ENCODE measurements around the gene ZNF221. TPM values are rescaled to one million over a fixed set of nuclear protein-coding genes. Genes with fewer than 3 reads are reported as not detected.

ZNF221 gene
- total RNA-seq (2011; cell fraction: chromatin; rRNA removed; ENCODE audit: low replicate concordance) = 1.5 and 3.6 TPM in 2 replicates
- total RNA-seq (2011; cell fraction: nucleolus; rRNA removed) = 1.2 and 1.3 TPM in 2 replicates
- total RNA-seq (2011; cell fraction: nucleoplasm; rRNA removed) = 1.5 and 2.2 TPM in 2 replicates
- 0.32 and 1.2 TPM in 2 replicates for total RNA-seq (2014; rRNA removed)
- total RNA-seq (2014; rRNA removed; fragmentation: Illumina TruSeq; extraction: Trizol) = 1.2 and 1.4 TPM in 2 replicates
- total RNA-seq (2015; rRNA removed; fragmentation: Illumina TruSeq; extraction: Trizol) = 0.80 and 0.98 TPM in 2 replicates
- 0.78 and 1.1 TPM in 2 replicates for total RNA-seq (2021)
- 0.09 and 0.35 TPM in 2 replicates for polyA plus RNA-seq (2011; rRNA removed)
- 0.21 TPM in 1 of 2 replicates, not detected in the other for polyA plus RNA-seq (2011; cell fraction: cytosol; rRNA removed)
- polyA plus RNA-seq (2011; cell fraction: nucleus; rRNA removed) = 0.22 and 0.53 TPM in 2 replicates
- 0.22 and 0.54 TPM in 2 replicates for polyA plus RNA-seq (2012)
- 0.40 and 0.43 TPM in 2 replicates for polyA plus RNA-seq (2014; fragmentation: Illumina TruSeq; extraction: Trizol)
- polyA plus RNA-seq (2014; fragmentation: Nextera tagmentation; extraction: Ambion mirVana) = under 1 TPM; 0.45 to 0.52 TPM
- 0.34 and 0.42 TPM in 2 replicates for polyA plus RNA-seq (2014; rRNA removed)
- 1.1 and 1.2 TPM in 2 replicates for polyA minus RNA-seq (2011; rRNA and poly(A)+ RNA removed)
- polyA minus RNA-seq (2011; cell fraction: cytosol; rRNA and poly(A)+ RNA removed) = not detected in 2 replicates
- polyA minus RNA-seq (2011; cell fraction: nucleus; rRNA and poly(A)+ RNA removed) = 0.67 and 0.89 TPM in 2 replicates
- Bru-seq, nascent RNA = percentile 44 among the genes with signal in this experiment
- percentile 47 among the genes with signal in this experiment for BruChase-seq, experiment 1, labeled RNA remaining after a 2-hour chase
- BruChase-seq, experiment 2, labeled RNA remaining after a 6-hour chase = percentile 44 among the genes with signal in this experiment
- long read RNA-seq, experiment 1, partial matches to known transcripts = 0 of 2 reads
- long read RNA-seq, experiment 1, other reads (novel, unspliced or antisense) = 0 of 2 reads
- long read RNA-seq, experiment 2 = 0 reads
- long read RNA-seq, experiment 3 = 0 reads

- Histone ChIP-seq H2AFZ (ENCODE audit: low read depth, low read length) (peak within 1 kb of the TSS; percentile 100), H3K9me1 (ENCODE audit: control insufficient read depth, insufficient read depth, low read length) (no peaks in the 10 kb centered on the region), H3K4me3 (peak within 1 kb of the TSS; percentile 59), H3K27me3 (ENCODE audit: control insufficient read depth in 2 of 2, insufficient read depth in 2 of 2, low read length in 2 of 2) (no peaks in the 10 kb centered on the region), H3K79me2 (ENCODE audit: control insufficient read depth, insufficient read depth, low read length) (no peaks in the 10 kb centered on the region), H3K9ac (ENCODE audit: insufficient read depth in 1 of 2, low read depth in 2 of 2, low read length in 2 of 2) (peak within 1 kb of the TSS; percentile 69 to 89), H3K36me3 (ENCODE audit: control insufficient read depth, insufficient read depth, low read length) (no peaks in the 10 kb centered on the region), H3K4me2 (ENCODE audit: insufficient read depth, low read length) (peak within 1 kb of the TSS; percentile 87), H3K4me1 (replicated peaks in 1 of 2; ENCODE audit: control insufficient read depth in 2 of 2, insufficient read depth in 2 of 2, low read length in 2 of 2) (0 out of 5 replicates have a peak, but pooled peaks cover 0 to 5% of the 10 kb centered on the region in 2 experiments), H3K27ac (ENCODE audit: extremely low read depth, low read depth, low read length) (peak within 1 kb of the TSS; percentile 59), H4K20me1 (replicated peaks; ENCODE audit: control insufficient read depth, insufficient read depth, low read length) (no peaks in the 10 kb centered on the region), H3K9me3 (replicated peaks; ENCODE audit: control insufficient read depth, insufficient read depth, low read depth, low read length) (peaks cover 2% of the 10 kb centered on the region; the same call in 1 of the 2 replicates)
- FAIRE-seq (peak; percentile 99), ATAC-seq (peak; percentile 99), DNase-seq (ENCODE audit: extremely low read depth in 1 of 4, low spot score in 3 of 4) (peak; percentile 88 to 92 (median 89))
- CTCF ChIA-PET (ENCODE audit: low intra/inter-chr PET ratio) = no interaction called here
- POLR2A ChIA-PET = interaction anchor here (0.6 to 1.2 kb wide), 8 partner anchors 9 to 162 kb away, joined by 3 to 16 read pairs (median 3); partner anchors contain the start of genes ZNF222 and ZNF45
- intact Hi-C loops (cut with micrococcal nuclease) = loop anchor here (2.0 kb wide), 1 partner anchor 16 kb away; the partner anchor contains the start of gene ZNF45
- in situ Hi-C loops (cut with MboI) = no loop called here
- TSS peak; percentile 83 for BruUV-seq (replicated peaks)
- WGBS (ENCODE audit: insufficient coverage, low coverage, missing lambda C conversion rate) = 4% methylated on average over 38 of the region's 40 CpGs
- TF ChIP-seq RBM14 (IDR thresholded peaks at IDR 0.05; ENCODE audit: borderline replicate concordance, insufficient read depth, low read depth, low read length) = no peak
- TF ChIP-seq NCOA4 (IDR thresholded peaks at IDR 0.05; ENCODE audit: partially characterized antibody) = no peak
- no peak for TF ChIP-seq GTF2A2 (tag; IDR thresholded peaks at IDR 0.05)
- peak; percentile 62; the same call in 1 of the 2 replicates for TF ChIP-seq TFAP4 (CRISPR knock-in tag; IDR thresholded peaks at IDR 0.05; ENCODE audit: borderline replicate concordance)
- TF ChIP-seq CBFB (CRISPR knock-in tag; IDR thresholded peaks at IDR 0.05) = no peak
- TF ChIP-seq ZNF695 (CRISPR knock-in tag; IDR thresholded peaks at IDR 0.05) = no peak
- no peak for TF ChIP-seq DEAF1 (CRISPR knock-in tag; IDR thresholded peaks at IDR 0.05)
- no peak for TF ChIP-seq U2AF1 (optimal IDR thresholded peaks at IDR 0.05; ENCODE audit: low read depth, low read length)
- TF ChIP-seq CXXC5 (CRISPR knock-in tag; IDR thresholded peaks at IDR 0.05) = peak; percentile 81
- TF ChIP-seq ZNF239 (CRISPR knock-in tag; IDR thresholded peaks at IDR 0.05) = peak; percentile 89
- no peak for TF ChIP-seq C11orf30 (IDR thresholded peaks at IDR 0.05; ENCODE audit: low read depth)
- TF ChIP-seq BRF1 (IDR thresholded peaks at IDR 0.05; ENCODE audit: borderline replicate concordance, extremely low read depth, insufficient read length) = no peak
- peak; percentile 60 for TF ChIP-seq TEAD4 (IDR thresholded peaks at IDR 0.05; ENCODE audit: low read length)
- no peak for TF ChIP-seq TEAD4 (CRISPR knock-in tag; IDR thresholded peaks at IDR 0.05; ENCODE audit: borderline replicate concordance)
- no peak for TF ChIP-seq BCOR (IDR thresholded peaks at IDR 0.05)
- no peak for TF ChIP-seq KHSRP (IDR thresholded peaks at IDR 0.05)
Measured at GRCh38 chr19:43950834-43951645, at the start of gene ZNF221. Gene ZNF221, plus strand, starts transcription at chr19:43951228. Its CDS starts 11,499 bp downstream, at chr19:43962727.
